ENCODE measurements around the gene ATP5MG.
A peak's percentile ranks its signal among the peaks of the same experiment; 100 is the strongest.

- TF ChIP-seq CTCF (IDR thresholded peaks at IDR 0.05 in 8 of 11, conservative IDR thresholded peaks at IDR 0.05 in 3 of 11) (peak in 6 of 11 experiments; percentile 10 to 70 (median 26)), POLR2A (IDR thresholded peaks at IDR 0.05) (peak in 1 of 3 donors; percentile 95), POLR2AphosphoS5 (IDR thresholded peaks at IDR 0.05) (peak; percentile 71 to 75 (median 71))
These were observed 34.7 kb downstream of the ATP5MG start, which contains the start of gene KMT2A for GRCh38 chr11:118435893-118436624.
